ENCODE results near the gene NTM. TPM values are rescaled to one million over a fixed set of nuclear protein-coding genes. Genes with fewer than 3 reads are reported as not detected.

NTM gene
- total and polyA plus RNA-seq, 2 donors (not counting 3 experiments of a cell fraction or from before 2014, with no cell fraction given) = 1.00 to 1.1 TPM

- ChIA-PET CTCF (interaction anchor here (0.7 to 2.1 kb wide), 11 partner anchors 8 to 341 kb away, joined by 3 to 10 read pairs (median 6); no protein-coding TSS in a partner anchor), POLR2A (no interaction called here)
- TF ChIP-seq EZH2 (IDR thresholded peaks at IDR 0.05; ENCODE audit: borderline replicate concordance, low read depth, low read length, severe bottlenecking) (no peak), MYC (IDR thresholded peaks at IDR 0.05; ENCODE audit: low read depth, low read length) (no peak), FOS (IDR thresholded peaks at IDR 0.05; ENCODE audit: borderline replicate concordance, insufficient read depth, low read length) (peak; percentile 54), MAX (IDR thresholded peaks at IDR 0.05; ENCODE audit: insufficient read depth, insufficient read length) (no peak), JUN (IDR thresholded peaks at IDR 0.05; ENCODE audit: borderline replicate concordance, insufficient read depth, insufficient read length, low read depth) (peak; percentile 12), CTCF (IDR thresholded peaks at IDR 0.05; ENCODE audit: extremely low read depth in 1 of 2, insufficient read depth in 1 of 2, low read depth in 1 of 2, low read length in 2 of 2) (peak; percentile 61 to 65)
- Histone ChIP-seq H3K27me3 (ENCODE audit: control insufficient read depth in 2 of 2, insufficient read depth in 2 of 2, low read length in 2 of 2) (no peaks in the 10 kb centered on the region), H3K79me2 (ENCODE audit: control insufficient read depth, insufficient read depth, low read length) (no peaks in the 10 kb centered on the region), H3K4me1 (ENCODE audit: control insufficient read depth, extremely low read depth, insufficient read depth, low read length) (peaks cover 13% of the 10 kb centered on the region), H4K20me1 (replicated peaks; ENCODE audit: control insufficient read depth, extremely low read depth, insufficient read depth, low read length) (no peaks in the 10 kb centered on the region), H3K4me2 (ENCODE audit: insufficient read depth, low read length) (no peak overlapping the region), H2AFZ (ENCODE audit: low read depth, low read length) (peak overlapping the region; percentile 83), H3K9me3 (replicated peaks; ENCODE audit: control insufficient read depth, insufficient read depth, low read length) (no peaks in the 10 kb centered on the region), H3K9ac (replicated peaks; ENCODE audit: extremely low read depth, insufficient read depth, low read length) (no peak overlapping the region), H3K27ac (ENCODE audit: insufficient read depth, low read depth, low read length) (no peak overlapping the region), H3K4me3 (replicated peaks in 1 of 3; ENCODE audit: insufficient read depth in 1 of 3, low read depth in 1 of 3, low read length in 3 of 3) (no peak overlapping the region), H3K9me1 (replicated peaks; ENCODE audit: control insufficient read depth, extremely low read depth, insufficient read depth, low read length) (no peaks in the 10 kb centered on the region), H3K36me3 (ENCODE audit: control insufficient read depth in 2 of 2, extremely low read depth in 1 of 2, insufficient read depth in 2 of 2, low read length in 2 of 2) (no peaks in the 10 kb centered on the region)
- BruUV-seq (replicated peaks) = no TSS peak
- intact Hi-C loops (cut with micrococcal nuclease) = loop anchor here (1.0 to 5.0 kb wide), 6 partner anchors 44 to 334 kb away; no protein-coding TSS in a partner anchor
- dilution Hi-C loops (cut with MboI; ENCODE audit: extremely low pct_ligation_motif_present, low sequenced_read_pairs) = no loop called here
- DNase-seq (ENCODE audit: low read depth, low spot score) (peak; percentile 74), FAIRE-seq (no peak)
Measured at GRCh38 chr11:132028380-132029240, 658.2 kb downstream of the NTM start.

Data from endothelial cell of umbilical vein (primary cell).